ENCODE data around the gene FANCB.

The FANCB gene

GRCh38 chrX:14837155-14837554 is 35.7 kb downstream of the FANCB start:
- no peak for DNase-seq (ENCODE audit: low spot score)

GRCh38 chrX:14832586-14832985 is 40.3 kb downstream of the FANCB start:
- no peak for DNase-seq (ENCODE audit: low spot score)

GRCh38 chrX:14832151-14832550 is 40.7 kb downstream of the FANCB start:
- no peak for DNase-seq (ENCODE audit: low spot score)

GRCh38 chrX:14829643-14830042 is 43.2 kb downstream of the FANCB start:
- DNase-seq (ENCODE audit: low spot score), result no peak

GRCh38 chrX:14826319-14826718 is 46.5 kb downstream of the FANCB start:
- no peak for DNase-seq (ENCODE audit: low spot score)

GRCh38 chrX:14825851-14826250 is 47.0 kb downstream of the FANCB start:
- DNase-seq (ENCODE audit: low spot score), result no peak

GRCh38 chrX:14819769-14820168 is 53.1 kb downstream of the FANCB start:
- no peak for DNase-seq (ENCODE audit: low spot score)

GRCh38 chrX:14817571-14817970 is 55.3 kb downstream of the FANCB start:
- no peak for DNase-seq (ENCODE audit: low spot score)

GRCh38 chrX:14802943-14803710 is 69.7 kb downstream of the FANCB start:
- no peak for DNase-seq (ENCODE audit: low spot score)

GRCh38 chrX:14801136-14801535 is 71.7 kb downstream of the FANCB start:
- no peak for DNase-seq (ENCODE audit: low spot score)

- no peak for DNase-seq (ENCODE audit: low spot score)
These were observed 74.0 kb downstream of the FANCB start for GRCh38 chrX:14798805-14799397.

All from SK-N-DZ (cell line).